HL-60 (cell line): ENCODE results near the gene ACHE.

ENCODE experiments used
- DNase-seq, 2 experiments: peaks; one replicate each; pipeline ENCODE4 v3.0.0-alpha.2; 2010 to 2020; ENCODE audit warnings: low read depth in 1 of 2, low spot score in 1 of 2
- H3K27ac ChIP-seq: fragments of 250-450 bp; sonication (Bioruptor Pico); replicated peaks from 2 replicates; pipeline ENCODE4 v1.5.1; 2020; ENCODE audit warnings: mild to moderate bottlenecking, moderate library complexity
- H3K27me3 ChIP-seq: fragments of 250-450 bp; sonication (Bioruptor Pico); 2 replicates; pipeline ENCODE4 v1.5.1; 2021; ENCODE audit warnings: mild to moderate bottlenecking, moderate library complexity; ENCODE audit not compliant: insufficient read depth, poor library complexity, severe bottlenecking
- H3K4me3 ChIP-seq: replicated peaks from 2 replicates; pipeline ENCODE4 v1.5.1; 2011; ENCODE audit warnings: mild to moderate bottlenecking, control low read depth, low read length; ENCODE audit not compliant: insufficient read depth
- GABPA ChIP-seq: IDR thresholded peaks from 2 replicates; pipeline ENCODE4 v1.6.1; 2012; ENCODE audit warnings: low read depth
- POLR2AphosphoS5 ChIP-seq: IDR thresholded peaks from 2 replicates; pipeline ENCODE4 v1.6.1; 2012; ENCODE audit warnings: low read depth
- SPI1 ChIP-seq: IDR thresholded peaks from 2 replicates; pipeline ENCODE4 v1.6.1; 2012; ENCODE audit warnings: low read depth, mild to moderate bottlenecking, borderline replicate concordance
- TF ChIP-seq, protein P1 (sequence below): IDR thresholded peaks from one replicate; pipeline ENCODE4 v1.5.1; 2011; ENCODE audit warnings: low read length, control low read depth, inconsistent platforms; ENCODE audit not compliant: insufficient read depth
- TF ChIP-seq, protein P2 (sequence below): IDR thresholded peaks from 2 replicates; pipeline ENCODE4 v1.6.1; 2012; ENCODE audit warnings: low read depth; ENCODE audit not compliant: insufficient replicate concordance

Gene ACHE

GRCh38 chr7:100882201-100882600 lies 13.5 kb downstream of the ACHE start:
- Histone ChIP-seq H3K27ac (no peak overlapping the region), H3K27me3 (no peaks in the 10 kb centered on the region)
- TF ChIP-seq SPI1 = no peak
- TF ChIP-seq GABPA = no peak
- TF ChIP-seq, protein P1, sequence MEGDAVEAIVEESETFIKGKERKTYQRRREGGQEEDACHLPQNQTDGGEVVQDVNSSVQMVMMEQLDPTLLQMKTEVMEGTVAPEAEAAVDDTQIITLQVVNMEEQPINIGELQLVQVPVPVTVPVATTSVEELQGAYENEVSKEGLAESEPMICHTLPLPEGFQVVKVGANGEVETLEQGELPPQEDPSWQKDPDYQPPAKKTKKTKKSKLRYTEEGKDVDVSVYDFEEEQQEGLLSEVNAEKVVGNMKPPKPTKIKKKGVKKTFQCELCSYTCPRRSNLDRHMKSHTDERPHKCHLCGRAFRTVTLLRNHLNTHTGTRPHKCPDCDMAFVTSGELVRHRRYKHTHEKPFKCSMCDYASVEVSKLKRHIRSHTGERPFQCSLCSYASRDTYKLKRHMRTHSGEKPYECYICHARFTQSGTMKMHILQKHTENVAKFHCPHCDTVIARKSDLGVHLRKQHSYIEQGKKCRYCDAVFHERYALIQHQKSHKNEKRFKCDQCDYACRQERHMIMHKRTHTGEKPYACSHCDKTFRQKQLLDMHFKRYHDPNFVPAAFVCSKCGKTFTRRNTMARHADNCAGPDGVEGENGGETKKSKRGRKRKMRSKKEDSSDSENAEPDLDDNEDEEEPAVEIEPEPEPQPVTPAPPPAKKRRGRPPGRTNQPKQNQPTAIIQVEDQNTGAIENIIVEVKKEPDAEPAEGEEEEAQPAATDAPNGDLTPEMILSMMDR = no peak
- no peak for TF ChIP-seq POLR2AphosphoS5
- TF ChIP-seq, protein P2, sequence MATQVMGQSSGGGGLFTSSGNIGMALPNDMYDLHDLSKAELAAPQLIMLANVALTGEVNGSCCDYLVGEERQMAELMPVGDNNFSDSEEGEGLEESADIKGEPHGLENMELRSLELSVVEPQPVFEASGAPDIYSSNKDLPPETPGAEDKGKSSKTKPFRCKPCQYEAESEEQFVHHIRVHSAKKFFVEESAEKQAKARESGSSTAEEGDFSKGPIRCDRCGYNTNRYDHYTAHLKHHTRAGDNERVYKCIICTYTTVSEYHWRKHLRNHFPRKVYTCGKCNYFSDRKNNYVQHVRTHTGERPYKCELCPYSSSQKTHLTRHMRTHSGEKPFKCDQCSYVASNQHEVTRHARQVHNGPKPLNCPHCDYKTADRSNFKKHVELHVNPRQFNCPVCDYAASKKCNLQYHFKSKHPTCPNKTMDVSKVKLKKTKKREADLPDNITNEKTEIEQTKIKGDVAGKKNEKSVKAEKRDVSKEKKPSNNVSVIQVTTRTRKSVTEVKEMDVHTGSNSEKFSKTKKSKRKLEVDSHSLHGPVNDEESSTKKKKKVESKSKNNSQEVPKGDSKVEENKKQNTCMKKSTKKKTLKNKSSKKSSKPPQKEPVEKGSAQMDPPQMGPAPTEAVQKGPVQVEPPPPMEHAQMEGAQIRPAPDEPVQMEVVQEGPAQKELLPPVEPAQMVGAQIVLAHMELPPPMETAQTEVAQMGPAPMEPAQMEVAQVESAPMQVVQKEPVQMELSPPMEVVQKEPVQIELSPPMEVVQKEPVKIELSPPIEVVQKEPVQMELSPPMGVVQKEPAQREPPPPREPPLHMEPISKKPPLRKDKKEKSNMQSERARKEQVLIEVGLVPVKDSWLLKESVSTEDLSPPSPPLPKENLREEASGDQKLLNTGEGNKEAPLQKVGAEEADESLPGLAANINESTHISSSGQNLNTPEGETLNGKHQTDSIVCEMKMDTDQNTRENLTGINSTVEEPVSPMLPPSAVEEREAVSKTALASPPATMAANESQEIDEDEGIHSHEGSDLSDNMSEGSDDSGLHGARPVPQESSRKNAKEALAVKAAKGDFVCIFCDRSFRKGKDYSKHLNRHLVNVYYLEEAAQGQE = no peak

DNA sequence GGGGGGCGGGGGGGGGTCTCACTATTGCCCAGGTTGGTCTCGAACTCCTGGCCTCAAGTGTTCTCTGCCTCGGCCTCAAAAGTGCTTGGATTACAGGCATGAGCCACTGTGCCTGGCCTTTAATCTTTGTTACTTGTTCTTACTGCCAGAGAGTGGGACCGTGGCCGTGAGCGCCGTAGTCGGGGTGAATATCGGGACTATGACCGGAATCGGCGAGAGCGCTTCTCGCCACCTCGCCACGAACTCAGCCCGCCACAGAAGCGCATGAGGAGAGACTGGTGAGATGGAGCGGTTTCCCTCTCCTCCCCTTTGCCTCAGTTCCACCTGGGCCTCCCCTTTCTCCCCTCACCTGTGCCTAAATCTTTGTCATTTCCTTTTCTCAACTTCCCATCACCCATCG lies 14.6 kb downstream of the ACHE start:
- Histone ChIP-seq H3K27ac (no peak overlapping the region), H3K27me3 (no peaks in the 10 kb centered on the region), H3K4me3 (no peak overlapping the region)
- no peak for TF ChIP-seq GABPA
- no peak for DNase-seq

More at GRCh38 chr7:100882201-100882600, 13.5 kb downstream of the ACHE start:
- no peak for DNase-seq
- H3K4me3 ChIP-seq = no peak overlapping the region

DNA sequence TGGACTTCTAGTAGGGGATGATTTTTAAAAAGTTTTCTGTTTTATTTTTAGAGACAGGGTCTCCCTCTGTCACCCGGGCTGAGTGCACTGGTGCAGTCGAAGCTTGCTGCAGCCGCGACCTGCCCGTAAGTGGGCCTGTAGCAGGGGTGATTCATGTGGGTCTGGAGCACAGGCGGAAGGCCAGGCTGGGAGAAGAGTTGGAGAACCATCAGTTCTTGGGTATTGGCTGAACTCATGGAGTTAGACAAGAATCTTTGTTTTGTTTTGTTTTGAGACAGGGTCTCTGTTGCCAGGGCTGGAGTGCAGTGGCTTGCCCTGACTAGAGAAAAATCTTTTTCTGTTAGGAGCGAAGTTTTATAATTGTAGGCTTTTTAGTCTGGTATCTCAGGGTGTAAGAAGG lies 15.0 kb downstream of the ACHE start:
- DNase-seq = no peak
- no peak overlapping the region for H3K27ac ChIP-seq
- no peaks in the 10 kb centered on the region for H3K27me3 ChIP-seq
- no peak overlapping the region for H3K4me3 ChIP-seq
- TF ChIP-seq POLR2AphosphoS5 (no peak), GABPA (no peak), SPI1 (no peak)
- TF ChIP-seq, protein P2 = no peak
- TF ChIP-seq, protein P1 = no peak

GRCh38 chr7:100879685-100880261 lies 15.9 kb downstream of the ACHE start:
- Histone ChIP-seq H3K27me3 (no peaks in the 10 kb centered on the region), H3K27ac (no peak overlapping the region), H3K4me3 (no peak overlapping the region)
- DNase-seq = no peak
- TF ChIP-seq, protein P1 = no peak
- TF ChIP-seq POLR2AphosphoS5 (no peak), GABPA (no peak)
